ENCODE results near the gene FUT2. TPM values are rescaled to one million over a fixed set of nuclear protein-coding genes. Genes with fewer than 3 reads are reported as not detected.

FUT2 gene
- total and polyA plus RNA-seq, 10 of the 15 experiments (the other 5 are each of a cell fraction or from before 2014, with no cell fraction given), result 0.02 to 0.13 (median 0.07) TPM; not detected in 7

GRCh38 chr19:48713864-48714755 is 18.3 kb downstream of the FUT2 start (continued):
- TF ChIP-seq IKZF1 (conservative IDR thresholded peaks at IDR 0.05), result peak; percentile 92
- peak; percentile 32; the same call in 1 of the 2 replicates for TF ChIP-seq NBN (IDR thresholded peaks at IDR 0.05)
- TF ChIP-seq BHLHE40 (IDR thresholded peaks at IDR 0.05; ENCODE audit: borderline replicate concordance in 1 of 2, low read depth in 2 of 2, low read length in 1 of 2), result peak in 1 of 2 experiments; percentile 62; a peak in 2 of 4 replicates
- 0 out of 2 replicates have a peak, but pooled peaks have one; percentile 32 for TF ChIP-seq ATF3 (IDR thresholded peaks at IDR 0.05; ENCODE audit: borderline replicate concordance, extremely low read depth, low read depth, low read length)
- TF ChIP-seq NRF1 (conservative IDR thresholded peaks at IDR 0.05; ENCODE audit: low read depth, low read length), result peak; percentile 88
- peak; percentile 9; the same call in 1 of the 2 replicates for TF ChIP-seq NR2C1 (IDR thresholded peaks at IDR 0.05)
- TF ChIP-seq TCF12 (IDR thresholded peaks at IDR 0.05; ENCODE audit: low read depth, low read length), result peak; percentile 70
- no peak for TF ChIP-seq MTA2 (IDR thresholded peaks at IDR 0.05; ENCODE audit: low read depth)
- TF ChIP-seq KLF5 (IDR thresholded peaks at IDR 0.05; ENCODE audit: partially characterized antibody), result no peak
- TF ChIP-seq ZBTB40 (IDR thresholded peaks at IDR 0.05; ENCODE audit: borderline replicate concordance), result no peak
- TF ChIP-seq NFYB (IDR thresholded peaks at IDR 0.05; ENCODE audit: insufficient read depth, low read depth, low read length), result peak; percentile 96
- no peak for TF ChIP-seq USF2 (IDR thresholded peaks at IDR 0.05; ENCODE audit: borderline replicate concordance, low read depth, low read length)
- peak; percentile 63; the same call in 1 of the 2 replicates for TF ChIP-seq RFX5 (IDR thresholded peaks at IDR 0.05; ENCODE audit: low read depth, low read length)
- TF ChIP-seq MLLT1 (IDR thresholded peaks at IDR 0.05), result 0 out of 2 replicates have a peak, but pooled peaks have one; percentile 14
- TF ChIP-seq FOXK2 (IDR thresholded peaks at IDR 0.05), result no peak
- peak; percentile 3; the same call in 1 of the 2 replicates for TF ChIP-seq TBL1XR1 (IDR thresholded peaks at IDR 0.05; ENCODE audit: low read depth, low read length)
- 0 out of 2 replicates have a peak, but pooled peaks have one; percentile 27 for TF ChIP-seq ZNF207 (IDR thresholded peaks at IDR 0.05; ENCODE audit: borderline replicate concordance)
- TF ChIP-seq ZZZ3 (IDR thresholded peaks at IDR 0.05; ENCODE audit: control insufficient read depth, insufficient read length, low read depth), result no peak
- 0 out of 2 replicates have a peak, but pooled peaks have one; percentile 34 for TF ChIP-seq RB1 (IDR thresholded peaks at IDR 0.05; ENCODE audit: borderline replicate concordance)

Measured in GM12878 (cell line).